H1 (cell line): Measurements from ENCODE around the gene ARFGAP3. TPM values are rescaled to one million over a fixed set of nuclear protein-coding genes. Genes with fewer than 3 reads are reported as not detected.

Source experiments
- CTCF ChIA-PET: fragments of 300-600 bp; sonication (Branson Sonifier 250); formaldehyde crosslinking; loops from one replicate; lab custom pipeline; 2021; ENCODE audit not compliant: partially characterized antibody; lab: Charles Lee
- POLR2A ChIA-PET: fragments of 300-600 bp; sonication (Branson Sonifier 250); formaldehyde crosslinking; loops from one replicate; lab custom pipeline; 2021; ENCODE audit warnings: inconsistent platforms; ENCODE audit not compliant: partially characterized antibody; lab: Charles Lee
- DNase-seq, 2 experiments: peaks; one replicate each; pipeline versions ENCODE4 v3.0.0 to v3.0.0-alpha.2; 2010 to 2022; ENCODE audit warnings: low spot score in 2 of 2, low read depth in 1 of 2, mixed read lengths in 1 of 2
- FAIRE-seq: peaks from 2 replicates; lab custom pipeline; 2011; peaks lifted over from hg19 to GRCh38; lab: Jason Lieb, UNC
- H2AFZ ChIP-seq: 2 replicates; pipeline ENCODE4 v1.8.1; 2012; ENCODE audit warnings: low read length, inconsistent platforms
- H2AK5ac ChIP-seq: 2 replicates; pipeline ENCODE4 v1.6.1; 2013; ENCODE audit warnings: low read depth, low read length
- H2BK120ac ChIP-seq: replicated peaks from 2 replicates; pipeline ENCODE3; 2013; ENCODE audit warnings: low read depth, low read length, inconsistent platforms
- H2BK12ac ChIP-seq: 2 replicates; pipeline ENCODE4 v1.6.1; 2013; ENCODE audit warnings: low read depth, low read length
- H2BK15ac ChIP-seq: 2 replicates; pipeline ENCODE4 v1.6.1; 2013; ENCODE audit warnings: low read length
- H2BK20ac ChIP-seq: 2 replicates; pipeline ENCODE4 v1.6.1; 2013; ENCODE audit warnings: low read length
- H2BK5ac ChIP-seq: 2 replicates; pipeline ENCODE4 v1.6.1; 2013; ENCODE audit warnings: low read depth, low read length
- H3K14ac ChIP-seq: 2 replicates; pipeline ENCODE4 v1.6.1; 2013; ENCODE audit warnings: inconsistent platforms; ENCODE audit not compliant: insufficient read length
- H3K18ac ChIP-seq: 2 replicates; pipeline ENCODE4 v1.6.1; 2013; ENCODE audit warnings: low read length; ENCODE audit errors: extremely low read depth
- H3K23ac ChIP-seq: 2 replicates; pipeline ENCODE4 v1.6.1; 2013; ENCODE audit warnings: inconsistent platforms; ENCODE audit not compliant: insufficient read length
- H3K23me2 ChIP-seq: 2 replicates; pipeline ENCODE4 v1.6.1; 2013; ENCODE audit warnings: low read depth, low read length
- H3K27ac ChIP-seq: 2 replicates; pipeline ENCODE4 v1.6.1; 2011; ENCODE audit warnings: low read depth, low read length, inconsistent platforms
- H3K27me3 ChIP-seq, 4 experiments: replicated peaks in 1 of 4; 1 replicate in 1 of 4; 2 replicates in 3 of 4; pipeline versions ENCODE4 v1.6.1 to v1.8.1; 2011 to 2013; ENCODE audit warnings: low read length in 3 of 4, mild to moderate bottlenecking in 3 of 4, inconsistent platforms in 2 of 4, mixed read lengths in 2 of 4, moderate library complexity in 1 of 4; ENCODE audit not compliant: control insufficient read depth in 3 of 4, insufficient read depth in 3 of 4; ENCODE audit errors: extremely low read depth in 1 of 4
- H3K36me3 ChIP-seq, 4 experiments: 2 replicates each; pipeline versions ENCODE4 v1.6.1 to v1.8.1; 2011 to 2013; ENCODE audit warnings: mild to moderate bottlenecking in 4 of 4, low read length in 3 of 4, moderate library complexity in 2 of 4, control low read depth in 1 of 4, inconsistent platforms in 1 of 4; ENCODE audit not compliant: insufficient read depth in 4 of 4, control insufficient read depth in 2 of 4
- H3K4ac ChIP-seq: replicated peaks from 2 replicates; pipeline ENCODE3; 2013; ENCODE audit warnings: low read length, low read depth, mixed read lengths, inconsistent platforms; ENCODE audit not compliant: insufficient read length
- H3K4me1 ChIP-seq, 4 experiments: replicated peaks in 1 of 4; 1 replicate in 1 of 4; 2 replicates in 3 of 4; pipeline versions ENCODE4 v1.6.1 to v1.8.1; 2011 to 2013; ENCODE audit warnings: low read length in 3 of 4, inconsistent platforms in 2 of 4, mixed read lengths in 1 of 4; ENCODE audit not compliant: insufficient read depth in 4 of 4, control insufficient read depth in 3 of 4
- H3K4me2 ChIP-seq, 2 experiments: 2 replicates each; pipeline versions ENCODE4 v1.6.1 to v1.8.1; 2011 to 2013; ENCODE audit warnings: low read depth in 2 of 2, low read length in 2 of 2, control low read depth in 1 of 2, inconsistent platforms in 1 of 2, mild to moderate bottlenecking in 1 of 2; ENCODE audit not compliant: insufficient read depth in 1 of 2
- H3K4me3 ChIP-seq, 4 experiments: fragments of 200-600, 300-600 bp in 1 of 4; sonication (generic), shearing (Covaris generic), sonication (Bioruptor Twin) in 1 of 4; 2 replicates each; pipeline versions ENCODE4 v1.5.1 to v1.8.1; 2011 to 2016; ENCODE audit warnings: low read length in 4 of 4, low read depth in 3 of 4, control low read depth in 2 of 4, inconsistent platforms in 2 of 4, mild to moderate bottlenecking in 2 of 4, mixed read lengths in 1 of 4, moderate library complexity in 1 of 4; ENCODE audit not compliant: insufficient read depth in 2 of 4; ENCODE audit errors: extremely low read depth in 1 of 4
- H3K56ac ChIP-seq: replicated peaks from 2 replicates; pipeline ENCODE3; 2013; ENCODE audit warnings: low read depth, mild to moderate bottlenecking, mixed read lengths, low read length, inconsistent platforms; ENCODE audit not compliant: insufficient read length
- H3K79me1 ChIP-seq: 2 replicates; pipeline ENCODE4 v1.6.1; 2013; ENCODE audit warnings: low read depth, low read length, control low read depth
- H3K79me2 ChIP-seq, 2 experiments: 2 replicates each; pipeline versions ENCODE4 v1.6.1 to v1.8.1; 2012 to 2013; ENCODE audit warnings: low read length in 2 of 2, mild to moderate bottlenecking in 2 of 2, inconsistent platforms in 1 of 2; ENCODE audit not compliant: insufficient read depth in 2 of 2, control insufficient read depth in 1 of 2
- H3K9ac ChIP-seq, 4 experiments: replicated peaks in 1 of 4; 1 replicate in 1 of 4; 2 replicates in 3 of 4; pipeline versions ENCODE4 v1.6.1 to v1.8.1; 2011 to 2013; ENCODE audit warnings: low read depth in 3 of 4, low read length in 3 of 4, control low read depth in 2 of 4, mild to moderate bottlenecking in 2 of 4, moderate library complexity in 2 of 4, inconsistent platforms in 1 of 4; ENCODE audit errors: extremely low read depth in 1 of 4
- H3K9me3 ChIP-seq, 2 experiments: 2 replicates each; pipeline versions ENCODE4 v1.6.1 to v1.8.1; 2012 to 2013; ENCODE audit warnings: mild to moderate bottlenecking in 2 of 2, moderate library complexity in 2 of 2, control low read depth in 1 of 2, inconsistent platforms in 1 of 2, low read depth in 1 of 2, low read length in 1 of 2, mixed read lengths in 1 of 2; ENCODE audit not compliant: insufficient read depth in 2 of 2
- H4K20me1 ChIP-seq, 2 experiments: replicated peaks in 1 of 2; 2 replicates each; pipeline versions ENCODE3 to v1.8.1; 2011 to 2013; ENCODE audit warnings: inconsistent platforms in 2 of 2, low read length in 2 of 2, mild to moderate bottlenecking in 1 of 2; ENCODE audit not compliant: insufficient read depth in 2 of 2, control insufficient read depth in 1 of 2
- H4K5ac ChIP-seq: 2 replicates; pipeline ENCODE4 v1.6.1; 2013; ENCODE audit warnings: low read length, low read depth, mixed read lengths, inconsistent platforms; ENCODE audit not compliant: insufficient read length
- H4K8ac ChIP-seq: 2 replicates; pipeline ENCODE4 v1.8.0; 2013; ENCODE audit warnings: mild to moderate bottlenecking, moderate library complexity, low read length, inconsistent platforms; ENCODE audit not compliant: insufficient read depth; ENCODE audit errors: extremely low read depth
- H4K91ac ChIP-seq: replicated peaks from 2 replicates; pipeline ENCODE3; 2013; ENCODE audit warnings: low read length, mixed read lengths, inconsistent platforms; ENCODE audit not compliant: insufficient read length
- ASH2L ChIP-seq: fragments of 200-600, 300-600 bp; sonication (generic); IDR thresholded peaks from one replicate; pipeline ENCODE4 v1.7.1; 2017; ENCODE audit warnings: low read length
- CBX5 ChIP-seq: fragments of 300-800, 300-1000 bp; sonication (generic); IDR thresholded peaks from 2 replicates; pipeline ENCODE4 v1.7.1; 2016; ENCODE audit warnings: antibody characterized with exemption, low read length, low read depth
- EGR1 ChIP-seq: IDR thresholded peaks from 2 replicates; pipeline ENCODE4 v1.6.1; 2011; ENCODE audit warnings: low read depth, low read length, borderline replicate concordance
- FOSL1 ChIP-seq: IDR thresholded peaks from 2 replicates; pipeline ENCODE4 v1.6.1; 2011; ENCODE audit warnings: mild to moderate bottlenecking, low read depth, low read length, moderate library complexity; ENCODE audit not compliant: insufficient read depth
- HDAC6 ChIP-seq: IDR thresholded peaks from one replicate; pipeline ENCODE4 v1.7.1; 2012; ENCODE audit warnings: low read depth, mild to moderate bottlenecking, inconsistent platforms, low read length, moderate library complexity
- JUN ChIP-seq: IDR thresholded peaks from 2 replicates; pipeline ENCODE4 v1.6.1; 2011; ENCODE audit warnings: low read depth, mild to moderate bottlenecking, improper control_type of control experiment, low read length
- KDM4A ChIP-seq: IDR thresholded peaks from one replicate; pipeline ENCODE4 v1.7.1; 2012; ENCODE audit warnings: low read depth, mild to moderate bottlenecking, moderate library complexity, low read length, inconsistent platforms; ENCODE audit not compliant: severe bottlenecking
- PHF8 ChIP-seq: fragments of 200-600 bp; sonication (generic); conservative IDR thresholded peaks from 2 replicates; pipeline ENCODE4 v1.7.1; 2012; ENCODE audit warnings: low read depth, mild to moderate bottlenecking, inconsistent platforms, low read length, moderate library complexity
- RBBP5 ChIP-seq: IDR thresholded peaks from 2 replicates; pipeline ENCODE4 v1.7.1; 2012; ENCODE audit warnings: low read depth, mild to moderate bottlenecking, inconsistent platforms, low read length, moderate library complexity, borderline replicate concordance
- SP2 ChIP-seq: IDR thresholded peaks from 2 replicates; pipeline ENCODE4 v1.6.1; 2012; ENCODE audit warnings: mild to moderate bottlenecking, low read length, inconsistent platforms
- SP4 ChIP-seq: IDR thresholded peaks from 2 replicates; pipeline ENCODE4 v1.6.1; 2012; ENCODE audit warnings: low read length, inconsistent platforms
- TCF12 ChIP-seq: IDR thresholded peaks from 2 replicates; pipeline ENCODE4 v1.6.1; 2011; ENCODE audit warnings: low read depth, mild to moderate bottlenecking, low read length
- WGBS, 2 experiments: shearing (Covaris generic) in 1 of 2; methylation state at CpG; one replicate each; pipeline versions ENCODE4 v1.1.6 to v1.1.7; 2013 to 2015; ENCODE audit warnings: low lambda C conversion rate in 2 of 2, mixed read lengths in 2 of 2, inconsistent platforms in 1 of 2, low coverage in 1 of 2, missing lambda C conversion rate in 1 of 2; ENCODE audit not compliant: insufficient replicate concordance in 2 of 2, insufficient coverage in 1 of 2, insufficient read length in 1 of 2; ENCODE audit errors: extremely low coverage in 1 of 2, missing lambda C conversion rate in 1 of 2; 5-methylcytosine and 5-hydroxymethylcytosine counted together
- polyA plus RNA-seq, 7 experiments: library from polyadenylated mRNA; depleted of rRNA in 3 of 7; stranded (reverse) in 5 of 7; unstranded in 2 of 7; fragments of >200 nt in 5 of 7; fragments of 200-250 nt in 2 of 7; gene quantifications; 1 replicate in 5 of 7; 2 replicates in 1 of 7; 4 replicates in 1 of 7; pipeline versions ENCODE4 v1.2.1 to v1.2.3, GENCODE V29; 2011 to 2013; ENCODE audit warnings: missing spikeins in 2 of 7, mixed read lengths in 2 of 7
- total RNA-seq: library from RNA; stranded (reverse); fragmentation: NEBNext Ultra II Directional; extraction: Animal tissue kit (Norgen Biotek cat#: 25700); gene quantifications from 2 replicates; pipeline ENCODE4 v1.2.1, GENCODE V29; 2021

The ARFGAP3 gene
- total and polyA plus RNA-seq, 2 of the 8 experiments (the other 6 are each of a cell fraction or from before 2014, with no cell fraction given), result 9.7 to 16.0 TPM

DNA sequence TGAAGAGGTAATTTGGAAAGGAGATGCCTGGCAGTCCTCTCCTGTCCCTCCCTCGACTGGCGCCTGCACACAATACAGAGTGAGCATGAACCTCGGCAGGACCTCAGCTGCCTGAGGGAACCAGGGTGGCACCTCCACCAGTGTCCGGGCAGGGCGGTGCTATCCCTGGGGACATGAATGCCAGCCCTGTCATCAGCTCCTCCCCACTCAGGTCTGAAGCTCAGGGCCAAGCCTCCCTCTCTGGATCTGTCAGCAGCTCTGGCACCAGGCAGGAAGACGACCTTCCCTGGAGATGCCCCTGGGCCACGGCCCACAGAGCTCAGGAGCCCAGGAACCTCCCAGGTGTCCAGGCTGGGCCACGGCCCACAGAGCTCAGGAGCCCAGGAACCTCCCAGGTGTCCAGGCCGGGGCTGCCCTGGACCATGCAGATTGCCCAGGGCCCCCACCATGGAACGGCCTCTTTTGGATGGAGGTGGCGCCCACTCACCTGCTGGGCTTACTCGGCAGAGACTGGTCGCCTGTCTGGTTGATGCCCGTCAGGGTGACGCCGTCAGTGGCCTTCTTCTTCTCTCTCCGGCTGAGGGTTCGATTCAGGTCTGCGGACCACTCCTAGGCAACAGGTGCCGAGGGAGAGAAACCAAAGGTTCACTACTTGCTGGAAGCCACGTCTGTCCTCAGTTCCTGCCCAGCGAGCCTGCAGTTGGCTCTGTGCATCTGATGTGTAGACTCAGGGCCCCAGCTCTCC is 21.7 kb upstream of the ARFGAP3 start:
- Histone ChIP-seq H2BK120ac (no peak overlapping the region), H3K4me3 (no peak overlapping the region)
- no peak for FAIRE-seq
- TF ChIP-seq FOSL1 (no peak), JUN (no peak), EGR1 (no peak), KDM4A (no peak), TCF12 (no peak), SP2 (no peak), PHF8 (no peak), ASH2L (no peak), HDAC6 (no peak), CBX5 (no peak), SP4 (no peak), RBBP5 (no peak)
- TF ChIP-seq, all 59 proteins: peak for 0
- Histone ChIP-seq H3K9ac (no peak overlapping the region), H2BK20ac (no peak overlapping the region), H3K23me2 (no peaks in the 10 kb centered on the region), H3K27me3 (no peaks in the 10 kb centered on the region), H3K56ac (no peak overlapping the region), H3K79me1 (no peaks in the 10 kb centered on the region), H4K20me1 (peaks cover 5 to 9% of the 10 kb centered on the region in 2 experiments), H4K8ac (peak overlapping the region; percentile 31; the same call in 1 of the 2 replicates), H3K9me3 (no peaks in the 10 kb centered on the region), H3K79me2 (no peaks in the 10 kb centered on the region), H3K4me2 (no peak overlapping the region), H4K5ac (no peak overlapping the region), H3K27ac (no peak overlapping the region), H2BK15ac (no peak overlapping the region), H2BK12ac (no peak overlapping the region), H3K36me3 (peaks cover 7 to 31% (median 26%) of the 10 kb centered on the region in 4 experiments; a peak in 7 of 8 replicates), H3K18ac (no peak overlapping the region), H2AFZ (no peak overlapping the region), H2BK5ac (no peak overlapping the region), H3K4ac (no peak overlapping the region), H3K14ac (no peak overlapping the region), H2AK5ac (no peak overlapping the region), H4K91ac (no peak overlapping the region), H3K4me1 (peaks cover 0 to 7% (median 4%) of the 10 kb centered on the region in 4 experiments; a peak in 6 of 7 replicates), H3K23ac (no peak overlapping the region)
- POLR2A ChIA-PET, result no interaction called here
- WGBS, 2 experiments, result 88% methylated on average over 19 of the region's 22 CpGs; no CpG with 5 or more reads in 1 of the 2 experiments
- CTCF ChIA-PET, result interaction anchor here (0.5 to 3.4 kb wide), 2 partner anchors 11 to 126 kb away, joined by 3 to 22 read pairs; no protein-coding TSS in a partner anchor
- no peak for DNase-seq
